GM23338 (cell line): ENCODE measurements around the gene IFNW1. TPM values are rescaled to one million over a fixed set of nuclear protein-coding genes. Genes with fewer than 3 reads are reported as not detected.
"Not testable (repeated sequence)": the region's sequence is repeated elsewhere in the genome, so short reads cannot be mapped to it uniquely, and the experiment has no call there.

Experiments
- ATAC-seq: fragments of 200-7000 bp; cut with Tn5 transposase; 3 replicates; pipeline ENCODE4 v1.9.1; 2020
- DNase-seq: peaks from one replicate; pipeline ENCODE4 v3.0.0-alpha.2; 2015; ENCODE audit warnings: low spot score
- H2AFZ ChIP-seq: fragments of 200-600 bp; sonication (generic); 2 replicates; pipeline ENCODE4 v1.8.0; 2016; ENCODE audit warnings: antibody characterized with exemption, mild to moderate bottlenecking, moderate library complexity
- H3F3A ChIP-seq: fragments of 200-600 bp; sonication (generic); replicated peaks from 2 replicates; pipeline ENCODE4 v1.8.0; 2017; ENCODE audit warnings: antibody characterized with exemption, mixed run types, low read depth
- H3K27ac ChIP-seq: fragments of 200-600 bp; sonication (generic); 2 replicates; pipeline ENCODE4 v1.6.1; 2016; ENCODE audit warnings: low read depth
- H3K27me3 ChIP-seq: fragments of 200-600 bp; sonication (generic); 2 replicates; pipeline ENCODE4 v1.8.0; 2016; ENCODE audit warnings: mild to moderate bottlenecking, mixed run types, moderate library complexity; ENCODE audit not compliant: insufficient read depth
- H3K36me3 ChIP-seq: fragments of 200-600 bp; sonication (generic); 2 replicates; pipeline ENCODE4 v1.8.0; 2016; ENCODE audit warnings: mild to moderate bottlenecking; ENCODE audit not compliant: insufficient read depth
- H3K4me1 ChIP-seq: fragments of 200-600 bp; sonication (generic); 2 replicates; pipeline ENCODE4 v1.8.0; 2016; ENCODE audit warnings: mild to moderate bottlenecking, moderate library complexity; ENCODE audit not compliant: insufficient read depth
- H3K4me2 ChIP-seq: fragments of 200-600 bp; sonication (generic); 2 replicates; pipeline ENCODE4 v1.7.1; 2017; ENCODE audit warnings: mixed run types
- H3K4me3 ChIP-seq: fragments of 200-600 bp; sonication (generic); 2 replicates; pipeline ENCODE4 v1.6.1; 2016; ENCODE audit warnings: mixed run types
- H3K79me2 ChIP-seq: fragments of 200-600 bp; sonication (generic); replicated peaks from 2 replicates; pipeline ENCODE4 v1.8.0; 2017; ENCODE audit warnings: mild to moderate bottlenecking; ENCODE audit not compliant: insufficient read depth
- H3K9me2 ChIP-seq: fragments of 200-600 bp; sonication (generic); 2 replicates; pipeline ENCODE4 v1.8.0; 2017; ENCODE audit not compliant: insufficient read depth
- H4K20me1 ChIP-seq: fragments of 200-600 bp; sonication (generic); replicated peaks from 2 replicates; pipeline ENCODE4 v1.8.0; 2017; ENCODE audit warnings: mild to moderate bottlenecking; ENCODE audit not compliant: insufficient read depth
- H3K27ac Mint-ChIP-seq: 2 replicates; pipeline ENCODE4 v1.8.0; 2020; ENCODE audit warnings: inconsistent platforms, mild to moderate bottlenecking, moderate library complexity, mixed read lengths
- H3K27me3 Mint-ChIP-seq: 3 replicates; pipeline ENCODE4 v1.8.0; 2022; ENCODE audit warnings: low read depth, mild to moderate bottlenecking, moderate library complexity, mixed read lengths, inconsistent platforms; ENCODE audit not compliant: insufficient read depth, poor library complexity
- H3K36me3 Mint-ChIP-seq: 3 replicates; pipeline ENCODE4 v1.8.0; 2021; ENCODE audit warnings: low read depth, mild to moderate bottlenecking, inconsistent platforms, moderate library complexity, mixed read lengths
- H3K4me1 Mint-ChIP-seq: 3 replicates; pipeline ENCODE4 v1.8.0; 2020; ENCODE audit warnings: mild to moderate bottlenecking, inconsistent platforms, mixed read lengths
- H3K4me3 Mint-ChIP-seq: 3 replicates; pipeline ENCODE4 v1.8.0; 2021; ENCODE audit warnings: moderate library complexity, mild to moderate bottlenecking, inconsistent platforms, mixed read lengths
- H3K9me3 Mint-ChIP-seq: 3 replicates; pipeline ENCODE4 v1.8.0; 2020; ENCODE audit warnings: moderate library complexity, mild to moderate bottlenecking, inconsistent platforms, mixed read lengths
- CTCF ChIP-seq, 2 experiments: fragments of 200-600 bp in 1 of 2; sonication (generic) in 1 of 2; conservative IDR thresholded peaks; 2 replicates each; pipeline versions ENCODE4 v1.5.1 to v1.6.1; 2016 to 2017; ENCODE audit warnings: antibody characterized with exemption in 2 of 2, low read depth in 2 of 2, mild to moderate bottlenecking in 2 of 2, moderate library complexity in 1 of 2
- polyA plus RNA-seq: library from polyadenylated mRNA; unstranded; fragments of >200 nt; fragmentation: Nextera tagmentation; extraction: Ambion mirVana; gene quantifications from 2 replicates; pipeline ENCODE4 v1.2.1, GENCODE V29; 2016
- total RNA-seq: library from RNA; depleted of rRNA; stranded (reverse); fragments of >200 nt; shearing (Covaris generic); gene quantifications from 2 replicates; pipeline ENCODE4 v1.2.3, GENCODE V29; 2014
- TF ChIP-seq, protein P1 (sequence below): fragments of 250-450 bp; sonication (Bioruptor Pico); IDR thresholded peaks from 2 replicates; pipeline ENCODE4 v1.5.0; 2020; ENCODE audit warnings: mild to moderate bottlenecking, moderate library complexity

The IFNW1 gene
- total and polyA plus RNA-seq, 2 experiments from 2014 or later: not detected

DNA sequence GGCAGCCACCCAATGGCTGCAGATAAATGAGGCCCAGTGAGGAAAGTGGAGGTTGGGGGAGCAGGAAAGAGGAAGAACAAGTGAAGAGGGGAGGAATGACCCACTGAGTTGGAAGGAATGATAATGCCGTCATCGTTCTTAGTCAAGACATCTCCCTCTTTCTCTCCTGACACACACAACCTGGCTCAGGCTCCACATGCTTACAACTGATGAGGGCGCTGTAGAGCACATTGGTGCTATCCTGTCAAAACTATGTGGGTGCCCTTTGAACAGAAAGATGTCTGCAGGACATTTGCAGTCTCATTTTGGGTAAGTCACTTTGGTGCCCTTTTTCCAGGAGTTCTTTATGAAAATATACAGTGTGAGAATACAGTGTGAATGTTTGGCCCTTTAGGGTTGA lies 5.9 kb downstream of the IFNW1 start:
- H3K4me3 Mint-ChIP-seq: no peak overlapping the region
- no peaks in the 10 kb centered on the region for H4K20me1 ChIP-seq
- no peak overlapping the region for H3K4me2 ChIP-seq
- no peak overlapping the region for H2AFZ ChIP-seq
- TF ChIP-seq, protein P1, sequence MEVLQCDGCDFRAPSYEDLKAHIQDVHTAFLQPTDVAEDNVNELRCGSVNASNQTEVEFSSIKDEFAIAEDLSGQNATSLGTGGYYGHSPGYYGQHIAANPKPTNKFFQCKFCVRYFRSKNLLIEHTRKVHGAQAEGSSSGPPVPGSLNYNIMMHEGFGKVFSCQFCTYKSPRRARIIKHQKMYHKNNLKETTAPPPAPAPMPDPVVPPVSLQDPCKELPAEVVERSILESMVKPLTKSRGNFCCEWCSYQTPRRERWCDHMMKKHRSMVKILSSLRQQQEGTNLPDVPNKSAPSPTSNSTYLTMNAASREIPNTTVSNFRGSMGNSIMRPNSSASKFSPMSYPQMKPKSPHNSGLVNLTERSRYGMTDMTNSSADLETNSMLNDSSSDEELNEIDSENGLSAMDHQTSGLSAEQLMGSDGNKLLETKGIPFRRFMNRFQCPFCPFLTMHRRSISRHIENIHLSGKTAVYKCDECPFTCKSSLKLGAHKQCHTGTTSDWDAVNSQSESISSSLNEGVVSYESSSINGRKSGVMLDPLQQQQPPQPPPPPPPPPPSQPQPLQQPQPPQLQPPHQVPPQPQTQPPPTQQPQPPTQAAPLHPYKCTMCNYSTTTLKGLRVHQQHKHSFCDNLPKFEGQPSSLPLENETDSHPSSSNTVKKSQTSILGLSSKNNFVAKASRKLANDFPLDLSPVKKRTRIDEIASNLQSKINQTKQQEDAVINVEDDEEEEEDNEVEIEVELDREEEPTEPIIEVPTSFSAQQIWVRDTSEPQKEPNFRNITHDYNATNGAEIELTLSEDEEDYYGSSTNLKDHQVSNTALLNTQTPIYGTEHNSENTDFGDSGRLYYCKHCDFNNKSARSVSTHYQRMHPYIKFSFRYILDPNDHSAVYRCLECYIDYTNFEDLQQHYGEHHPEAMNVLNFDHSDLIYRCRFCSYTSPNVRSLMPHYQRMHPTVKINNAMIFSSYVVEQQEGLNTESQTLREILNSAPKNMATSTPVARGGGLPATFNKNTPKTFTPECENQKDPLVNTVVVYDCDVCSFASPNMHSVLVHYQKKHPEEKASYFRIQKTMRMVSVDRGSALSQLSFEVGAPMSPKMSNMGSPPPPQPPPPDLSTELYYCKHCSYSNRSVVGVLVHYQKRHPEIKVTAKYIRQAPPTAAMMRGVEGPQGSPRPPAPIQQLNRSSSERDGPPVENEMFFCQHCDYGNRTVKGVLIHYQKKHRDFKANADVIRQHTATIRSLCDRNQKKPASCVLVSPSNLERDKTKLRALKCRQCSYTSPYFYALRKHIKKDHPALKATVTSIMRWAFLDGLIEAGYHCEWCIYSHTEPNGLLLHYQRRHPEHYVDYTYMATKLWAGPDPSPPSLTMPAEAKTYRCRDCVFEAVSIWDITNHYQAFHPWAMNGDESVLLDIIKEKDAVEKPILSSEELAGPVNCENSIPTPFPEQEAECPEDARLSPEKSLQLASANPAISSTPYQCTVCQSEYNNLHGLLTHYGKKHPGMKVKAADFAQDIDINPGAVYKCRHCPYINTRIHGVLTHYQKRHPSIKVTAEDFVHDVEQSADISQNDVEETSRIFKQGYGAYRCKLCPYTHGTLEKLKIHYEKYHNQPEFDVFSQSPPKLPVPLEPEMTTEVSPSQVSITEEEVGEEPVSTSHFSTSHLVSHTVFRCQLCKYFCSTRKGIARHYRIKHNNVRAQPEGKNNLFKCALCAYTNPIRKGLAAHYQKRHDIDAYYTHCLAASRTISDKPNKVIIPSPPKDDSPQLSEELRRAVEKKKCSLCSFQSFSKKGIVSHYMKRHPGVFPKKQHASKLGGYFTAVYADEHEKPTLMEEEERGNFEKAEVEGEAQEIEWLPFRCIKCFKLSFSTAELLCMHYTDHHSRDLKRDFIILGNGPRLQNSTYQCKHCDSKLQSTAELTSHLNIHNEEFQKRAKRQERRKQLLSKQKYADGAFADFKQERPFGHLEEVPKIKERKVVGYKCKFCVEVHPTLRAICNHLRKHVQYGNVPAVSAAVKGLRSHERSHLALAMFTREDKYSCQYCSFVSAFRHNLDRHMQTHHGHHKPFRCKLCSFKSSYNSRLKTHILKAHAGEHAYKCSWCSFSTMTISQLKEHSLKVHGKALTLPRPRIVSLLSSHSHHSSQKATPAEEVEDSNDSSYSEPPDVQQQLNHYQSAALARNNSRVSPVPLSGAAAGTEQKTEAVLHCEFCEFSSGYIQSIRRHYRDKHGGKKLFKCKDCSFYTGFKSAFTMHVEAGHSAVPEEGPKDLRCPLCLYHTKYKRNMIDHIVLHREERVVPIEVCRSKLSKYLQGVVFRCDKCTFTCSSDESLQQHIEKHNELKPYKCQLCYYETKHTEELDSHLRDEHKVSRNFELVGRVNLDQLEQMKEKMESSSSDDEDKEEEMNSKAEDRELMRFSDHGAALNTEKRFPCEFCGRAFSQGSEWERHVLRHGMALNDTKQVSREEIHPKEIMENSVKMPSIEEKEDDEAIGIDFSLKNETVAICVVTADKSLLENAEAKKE (CRISPR knock-in tag): no peak
- peak; percentile 43 to 47 for TF ChIP-seq CTCF (conservative IDR thresholded peaks at IDR 0.05; ENCODE audit: low read depth in 2 of 2)
- H3K36me3 ChIP-seq: no peaks in the 10 kb centered on the region
- no peaks in the 10 kb centered on the region for H3K36me3 Mint-ChIP-seq
- H3K27me3 ChIP-seq: no peaks in the 10 kb centered on the region
- H3K27ac ChIP-seq: no peak overlapping the region
- H3K27me3 Mint-ChIP-seq: peaks cover 3% of the 10 kb centered on the region
- H3K4me1 Mint-ChIP-seq: no peaks in the 10 kb centered on the region
- no peaks in the 10 kb centered on the region for H3F3A ChIP-seq
- no peak for ATAC-seq
- no peaks in the 10 kb centered on the region for H3K9me3 Mint-ChIP-seq
- no peak overlapping the region for H3K27ac Mint-ChIP-seq
- no peaks in the 10 kb centered on the region for H3K79me2 ChIP-seq
- no peaks in the 10 kb centered on the region for H3K9me2 ChIP-seq
- no peak overlapping the region for H3K4me3 ChIP-seq
- no peaks in the 10 kb centered on the region for H3K4me1 ChIP-seq
- peak; percentile 31 for DNase-seq

DNA sequence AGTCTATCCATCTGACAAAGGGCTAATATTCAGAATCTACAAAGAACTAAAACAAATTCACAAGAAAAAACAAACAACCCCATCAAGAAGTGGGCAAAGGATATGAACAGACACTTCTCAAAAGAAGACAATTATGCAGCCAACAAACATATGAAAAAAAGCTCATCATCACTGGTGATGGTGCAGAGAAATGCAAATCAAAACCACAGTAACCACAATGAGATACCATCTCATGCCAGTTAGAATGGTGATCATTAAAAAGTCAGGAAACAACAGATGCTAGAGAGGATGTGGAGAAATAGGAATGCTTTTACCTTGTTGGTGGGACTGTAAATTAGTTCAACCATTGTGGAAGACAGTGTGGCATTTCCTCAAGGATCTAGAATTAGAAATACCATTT lies 13.4 kb downstream of the IFNW1 start:
- DNase-seq, H3K9me3 Mint-ChIP-seq, H3K4me1 ChIP-seq, H2AFZ ChIP-seq, H3K27me3 Mint-ChIP-seq, H3K36me3 Mint-ChIP-seq, H3K27me3 ChIP-seq, H3K27ac ChIP-seq, H3K9me2 ChIP-seq, ATAC-seq, H3K27ac Mint-ChIP-seq, H3F3A ChIP-seq, H3K79me2 ChIP-seq, H3K4me3 ChIP-seq, H4K20me1 ChIP-seq, H3K4me1 Mint-ChIP-seq, H3K36me3 ChIP-seq, H3K4me2 ChIP-seq, H3K4me3 Mint-ChIP-seq: not testable (repeated sequence)
